CD4-positive, alpha-beta T cell treated with Interleukin-4 for 4 hours (primary cell): ENCODE data around the gene CLASRP.
A peak's percentile ranks its signal among the peaks of the same experiment; 100 is the strongest.

Experiments used
- DNase-seq: peaks from one replicate; pipeline ENCODE4 v3.0.0-alpha.2; 2020

The CLASRP gene

DNA sequence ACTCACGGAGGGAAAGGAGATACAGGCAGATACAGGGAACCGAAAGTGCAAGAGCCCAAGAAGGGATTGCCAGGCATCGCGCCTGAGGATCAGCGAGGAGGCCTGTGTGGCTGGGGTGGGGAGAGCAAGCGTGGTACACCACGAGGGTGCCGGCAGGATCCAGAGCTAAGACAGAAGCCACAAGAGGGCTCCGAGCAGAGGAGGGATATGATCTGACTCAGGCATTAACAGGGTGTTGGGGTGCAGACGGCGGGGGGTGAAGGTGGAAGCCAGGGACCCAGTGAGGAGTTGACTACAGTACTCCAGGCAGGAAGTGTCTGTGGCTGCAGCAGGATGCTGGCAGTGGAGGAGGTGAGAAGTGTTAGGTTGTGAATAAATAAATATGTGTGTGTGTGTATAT lies 48.7 kb downstream of the CLASRP start:
- DNase-seq: peak; percentile 89

DNA sequence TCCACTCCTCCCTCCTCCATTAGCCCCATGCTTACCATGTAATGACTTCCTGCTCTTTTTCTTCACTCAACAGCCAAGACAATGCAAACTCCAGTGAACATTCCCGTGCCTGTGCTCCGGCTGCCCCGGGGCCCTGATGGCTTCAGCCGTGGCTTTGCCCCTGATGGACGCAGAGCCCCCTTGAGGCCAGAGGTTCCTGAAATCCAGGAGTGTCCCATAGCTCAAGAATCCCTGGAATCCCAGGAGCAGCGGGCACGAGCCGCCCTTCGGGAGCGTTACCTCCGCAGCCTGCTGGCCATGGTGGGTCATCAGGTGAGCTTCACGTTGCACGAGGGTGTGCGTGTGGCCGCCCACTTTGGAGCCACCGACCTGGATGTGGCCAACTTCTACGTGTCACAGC lies 51.2 kb downstream of the CLASRP start:
- no peak for DNase-seq

GRCh38 chr19:45090606-45091005 lies 51.8 kb downstream of the CLASRP start:
- no peak for DNase-seq

DNA sequence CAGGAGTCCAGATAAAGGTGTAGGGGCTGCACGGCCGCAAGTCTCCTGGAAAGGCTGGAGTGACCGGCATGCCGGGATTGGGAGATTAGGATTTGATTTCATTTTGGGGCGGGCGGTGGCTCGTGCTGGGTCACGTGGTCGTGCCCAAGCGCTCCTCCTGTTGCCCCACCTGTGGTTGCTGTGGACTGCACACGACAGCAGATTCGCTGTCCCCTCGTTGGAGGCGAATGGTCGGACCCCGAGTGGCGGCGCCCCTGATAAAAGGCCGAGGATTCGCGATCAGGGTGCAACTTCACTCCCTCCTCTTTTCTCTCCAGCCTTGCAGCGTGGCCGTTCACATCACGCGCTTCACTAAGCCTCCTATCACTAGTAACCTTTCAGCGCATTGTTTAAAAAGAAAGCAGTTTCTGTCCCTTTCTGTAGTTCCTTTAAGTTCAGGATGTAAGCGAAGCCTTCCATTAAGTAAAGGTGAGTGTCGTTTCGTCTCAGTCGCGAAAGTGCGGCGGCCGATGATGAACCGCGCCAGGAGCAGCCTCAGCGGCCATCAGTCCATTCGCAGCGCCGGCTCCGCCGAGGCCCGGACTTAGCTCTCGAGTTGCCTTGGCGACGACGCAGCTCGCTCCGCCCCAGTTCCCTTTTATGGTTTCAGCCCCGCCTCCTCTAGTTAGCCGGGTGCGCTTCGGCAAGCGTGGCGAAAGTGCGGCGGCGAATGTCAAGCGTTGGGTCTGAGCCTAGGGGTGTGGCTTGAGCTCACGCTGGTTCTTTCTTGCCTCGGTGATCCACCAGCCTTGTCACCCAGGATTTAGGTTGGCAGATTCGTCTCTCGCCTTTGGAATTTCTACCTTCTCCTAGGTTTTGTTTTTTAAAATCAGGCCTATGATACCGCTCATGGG lies 52.4 kb downstream of the CLASRP start:
- peak; percentile 98 for DNase-seq

- DNase-seq: peak; percentile 97
These were observed 54.2 kb downstream of the CLASRP start, which contains the start of gene PPP1R37 for GRCh38 chr19:45092747-45093678. Gene PPP1R37 (plus strand): TSS chr19:45093179. CDS start chr19:45093326, 147 bp downstream.

GRCh38 chr19:45094137-45094536 lies 55.3 kb downstream of the CLASRP start:
- no peak for DNase-seq

DNA sequence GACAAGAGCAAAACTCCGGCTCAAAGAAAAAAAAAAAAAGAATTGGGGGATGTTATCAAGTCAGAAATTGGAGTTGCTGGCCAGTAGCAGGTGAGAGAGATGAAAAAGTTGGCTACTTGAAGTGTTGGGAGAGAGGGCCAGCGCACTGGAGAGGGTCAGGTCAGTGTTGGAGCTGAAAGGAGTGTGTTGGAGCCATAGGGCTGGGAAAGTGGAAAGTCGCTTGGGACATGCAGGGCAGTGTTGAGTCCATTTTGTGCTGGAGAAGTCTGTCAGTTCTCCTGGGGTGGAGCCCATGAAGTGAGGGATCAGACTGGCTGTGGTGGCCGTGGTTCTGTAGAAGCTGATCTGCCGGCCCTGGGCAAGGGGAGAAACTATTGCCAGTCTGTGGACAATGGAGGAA lies 55.9 kb downstream of the CLASRP start:
- DNase-seq: no peak

DNA sequence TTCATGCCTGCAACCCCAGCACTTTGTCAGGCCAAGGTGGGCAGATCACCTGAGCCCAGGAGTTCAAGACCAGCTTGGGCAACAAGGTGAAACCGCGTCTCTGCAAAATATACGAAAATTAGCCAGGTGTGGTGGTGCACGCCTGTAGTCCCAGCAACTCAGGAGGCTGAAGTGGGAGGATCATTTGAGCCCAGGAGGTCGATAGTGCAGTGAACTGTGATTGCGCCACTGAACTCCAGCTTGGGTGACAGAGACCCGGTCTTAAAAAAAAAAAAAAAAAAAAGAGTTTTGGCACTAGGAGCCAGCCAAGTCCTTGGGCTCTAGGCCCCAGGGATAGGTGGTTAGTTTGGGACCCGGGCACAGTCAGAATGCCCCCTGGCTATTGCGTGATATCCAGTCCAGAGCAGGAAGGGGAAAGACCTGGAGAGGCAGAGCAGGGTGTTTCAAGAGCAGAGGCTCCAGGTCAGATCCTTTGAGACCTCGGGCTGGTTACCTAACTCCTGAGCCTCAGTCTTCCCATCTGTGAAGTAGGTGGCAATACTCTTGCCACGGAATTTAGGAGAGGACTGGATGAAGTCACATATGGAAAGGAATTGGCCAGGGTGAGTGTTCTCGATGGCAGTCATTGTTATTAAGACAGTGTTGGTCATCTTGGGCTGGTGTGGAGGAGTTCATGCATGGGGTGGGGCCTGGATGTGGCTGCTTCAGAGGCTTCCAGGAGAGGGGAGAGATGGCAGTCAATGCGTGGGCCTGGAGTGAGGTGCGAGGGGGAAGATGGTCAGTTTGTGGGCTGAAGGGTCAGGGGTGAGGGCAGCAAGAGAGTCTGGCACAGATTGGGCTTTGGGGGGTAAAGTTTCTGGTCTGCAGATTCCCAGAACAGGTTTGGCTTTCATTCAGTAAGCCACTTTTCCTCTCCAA lies 56.9 kb downstream of the CLASRP start:
- no peak for DNase-seq

GRCh38 chr19:45096700-45097099 lies 57.9 kb downstream of the CLASRP start:
- DNase-seq: no peak

GRCh38 chr19:45097450-45097775 lies 58.6 kb downstream of the CLASRP start:
- no peak for DNase-seq

DNA sequence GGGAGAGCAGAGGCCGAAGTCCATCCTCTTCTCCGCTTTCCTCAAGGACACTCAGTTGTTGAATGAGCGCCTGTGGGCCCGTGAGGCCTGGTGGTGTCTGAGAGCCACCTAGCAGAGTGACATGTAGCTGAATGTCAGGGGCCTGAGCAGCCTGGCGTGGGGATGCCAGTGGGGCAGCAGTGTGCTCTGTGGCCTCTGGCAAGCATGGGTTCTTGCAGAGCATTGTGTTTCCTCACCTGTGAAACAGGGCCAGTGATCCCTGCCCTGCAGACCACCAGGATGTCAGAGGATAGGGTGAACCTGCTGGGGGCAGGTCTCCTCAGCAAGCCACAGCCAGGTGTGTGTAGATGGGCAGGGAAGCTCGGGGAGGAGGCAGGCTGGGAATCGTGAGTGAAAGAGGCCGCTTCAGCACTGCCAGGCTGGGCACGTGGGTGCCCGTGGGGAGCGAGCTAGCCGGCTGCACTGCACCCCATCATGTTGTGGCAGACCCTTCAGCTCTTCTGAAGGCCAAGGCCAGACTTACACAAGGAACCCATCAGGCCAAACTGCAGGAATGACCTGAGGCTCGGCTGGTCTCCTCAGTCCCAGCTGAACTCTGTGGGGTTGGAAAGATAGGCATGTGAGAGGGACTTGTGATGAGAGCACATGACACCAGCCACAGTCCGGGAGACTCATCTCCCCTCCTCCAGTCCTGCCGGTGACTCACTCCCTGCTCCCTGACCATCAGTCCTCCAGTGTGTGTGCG lies 59.1 kb downstream of the CLASRP start:
- no peak for DNase-seq

- no peak for DNase-seq
These were observed 59.9 kb downstream of the CLASRP start for GRCh38 chr19:45098521-45099466.

DNA sequence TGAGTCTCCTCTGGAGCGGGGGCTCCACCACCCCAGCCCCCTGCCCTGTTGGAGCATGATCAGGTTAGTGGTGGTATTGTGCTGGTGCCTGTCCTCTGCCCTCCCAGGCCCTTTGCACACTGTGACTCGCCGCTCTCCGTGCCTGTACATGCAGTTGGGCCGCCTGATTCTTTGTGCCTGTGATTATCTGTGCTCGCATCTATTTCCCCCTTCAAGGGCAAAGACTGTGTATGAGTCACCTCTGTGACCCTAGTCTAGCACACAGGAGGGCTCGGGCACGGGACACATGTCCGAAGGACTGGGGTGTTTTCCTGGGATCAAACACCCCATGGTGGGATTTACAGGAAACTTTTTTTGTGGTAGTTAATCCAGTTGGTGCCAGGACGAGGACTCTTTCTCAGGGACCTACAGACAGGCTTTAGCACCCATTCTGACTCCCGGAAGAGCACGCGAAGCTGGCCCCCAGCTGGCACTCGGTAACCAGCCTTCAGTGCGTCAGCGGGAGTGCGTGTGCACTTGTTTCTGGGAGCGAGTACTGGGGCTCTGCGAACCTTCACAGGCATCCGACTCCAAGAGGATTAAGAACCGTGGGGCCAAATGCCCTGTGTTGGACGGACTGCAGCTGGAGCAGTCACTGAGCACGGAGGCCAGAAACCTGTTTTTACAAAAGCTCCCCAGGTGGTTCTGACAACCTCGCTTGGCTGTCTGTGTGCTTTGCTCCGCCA lies 60.8 kb downstream of the CLASRP start:
- no peak for DNase-seq

DNA sequence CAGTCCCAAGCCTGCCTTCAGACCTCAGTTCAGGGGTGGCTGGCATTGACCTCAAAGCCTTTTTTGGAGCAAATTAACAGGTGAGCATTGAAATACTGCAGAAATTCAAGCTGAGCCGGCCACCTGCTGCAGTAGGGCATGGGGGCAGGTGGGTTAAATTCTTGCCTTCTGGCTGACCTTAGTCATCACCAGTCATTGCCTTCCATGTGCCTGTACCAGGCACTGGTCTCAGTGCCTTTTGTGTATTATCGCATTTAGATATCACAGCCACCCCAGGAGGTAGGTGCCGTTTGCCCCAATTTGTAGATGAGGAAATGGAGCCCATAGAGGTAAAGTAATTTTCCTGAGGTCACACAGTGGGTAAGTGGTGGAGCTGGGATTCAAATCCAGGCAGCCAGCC lies 61.4 kb downstream of the CLASRP start:
- DNase-seq: no peak

DNA sequence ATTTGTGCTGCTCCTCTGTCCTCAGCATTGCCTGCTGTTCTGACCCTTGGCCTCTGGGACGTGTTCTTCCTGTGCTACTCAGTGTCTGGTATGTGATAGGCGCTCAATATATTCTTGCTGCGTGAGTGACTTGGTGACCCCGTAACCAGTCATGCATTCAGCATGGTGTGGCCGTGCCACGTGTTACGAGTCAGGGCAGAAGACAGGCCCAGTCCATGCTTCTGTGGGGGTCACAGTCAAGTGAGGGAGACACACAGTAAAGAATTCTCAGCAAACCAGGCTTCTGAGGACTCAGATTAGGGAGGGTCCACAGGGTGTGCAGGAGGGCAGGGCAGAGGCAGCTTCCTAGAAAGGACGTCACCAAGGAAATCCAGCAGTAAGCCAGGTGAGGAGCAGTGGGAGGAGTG lies 62.0 kb downstream of the CLASRP start:
- DNase-seq: no peak

DNA sequence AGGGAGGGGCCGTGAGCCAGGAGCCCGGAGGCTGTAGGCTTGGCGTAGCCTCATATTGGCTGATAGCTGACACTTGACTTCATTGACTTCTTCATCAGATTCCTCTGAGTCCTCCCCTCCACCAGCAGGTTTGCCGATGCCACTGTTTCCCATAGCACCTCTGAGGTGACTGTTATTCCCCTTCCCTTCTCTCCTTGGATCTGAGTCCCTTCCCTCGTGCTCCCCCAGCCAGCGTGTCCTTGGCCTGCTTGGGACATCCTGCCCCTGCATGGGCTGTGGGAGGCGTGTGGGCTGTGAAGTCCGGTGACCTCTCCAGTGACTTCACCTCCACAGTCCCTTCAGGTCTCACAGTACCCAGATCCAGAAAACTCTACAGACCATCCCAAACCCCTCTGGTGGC lies 63.0 kb downstream of the CLASRP start:
- no peak for DNase-seq

- no peak for DNase-seq
These were observed 63.6 kb downstream of the CLASRP start for GRCh38 chr19:45102481-45102880.

- DNase-seq: peak; percentile 44
These were observed 64.3 kb downstream of the CLASRP start for GRCh38 chr19:45103156-45103507.

GRCh38 chr19:45103508-45104319 lies 64.9 kb downstream of the CLASRP start:
- no peak for DNase-seq
